ENCODE results near the gene UBE2F. TPM values are rescaled to one million over a fixed set of nuclear protein-coding genes. Genes with fewer than 3 reads are reported as not detected.
"Not testable (repeated sequence)": the region's sequence is repeated elsewhere in the genome, so short reads cannot be mapped to it uniquely, and the experiment has no call there.

The UBE2F gene
- total and polyA plus RNA-seq, 12 donors, result 26.8 to 101 (median 54.5) TPM

DNA sequence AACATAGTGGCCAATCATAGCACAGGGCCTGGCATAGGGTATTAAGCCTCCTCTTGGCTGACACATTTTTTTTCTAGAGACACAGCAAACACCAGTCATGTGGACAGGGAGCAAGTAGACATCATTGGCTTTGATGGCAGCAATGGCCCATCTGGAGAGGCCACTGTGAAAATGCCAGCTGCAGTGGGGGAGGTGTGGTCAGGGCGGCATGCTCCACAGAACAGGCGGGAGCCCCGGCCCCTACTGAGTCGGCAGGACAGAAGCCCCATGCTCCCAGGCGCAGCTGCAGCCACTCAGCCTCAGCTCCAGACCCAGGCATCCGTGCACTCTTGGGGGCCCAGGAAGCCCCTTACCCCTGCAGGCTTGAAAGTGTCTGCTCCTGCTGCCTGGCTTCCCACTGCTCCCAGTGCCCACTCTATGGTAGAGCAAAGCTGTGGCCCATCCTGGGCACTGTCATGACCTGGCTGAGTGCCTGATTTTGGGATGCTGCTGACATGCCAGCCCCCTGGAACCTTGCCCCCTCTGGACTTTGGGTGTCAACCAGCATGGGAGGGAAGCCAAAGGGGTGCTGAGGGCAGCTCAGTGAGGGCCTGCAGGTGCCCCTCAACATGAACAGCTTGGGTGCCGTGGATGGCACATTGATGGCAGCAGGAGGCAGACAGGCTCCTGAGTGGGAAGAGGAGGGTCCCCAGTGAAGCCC is 23.3 kb upstream of the UBE2F start:
- H3K36me3 ChIP-seq (replicated peaks in 1 of 2), result no peaks in the 10 kb centered on the region
- TF ChIP-seq POLR2A (IDR thresholded peaks at IDR 0.05) (no peak), CTCF (IDR thresholded peaks at IDR 0.05) (no peak)
- no peaks in the 10 kb centered on the region for H3K9me3 ChIP-seq (replicated peaks in 1 of 3)
- no peaks in the 10 kb centered on the region for H3K4me1 ChIP-seq (replicated peaks in 1 of 2)
- H3K4me3 ChIP-seq, result no peak overlapping the region
- no peak overlapping the region for H3K27ac ChIP-seq
- no peaks in the 10 kb centered on the region for H3K27me3 ChIP-seq
- intact Hi-C loops (cut with DNase I), result no loop called here
- WGBS, 4 donors, result 89 to 100% (median 93%) methylated on average over 1 to 7 of the region's 7 CpGs
- no peak for DNase-seq

GRCh38 chr2:237944302-237944701 is 22.5 kb upstream of the UBE2F start:
- 64 to 85% (median 81%) methylated on average over 3 to 4 of the region's 4 CpGs for WGBS, 4 donors
- H3K9me3 ChIP-seq (replicated peaks in 1 of 3), result no peaks in the 10 kb centered on the region
- DNase-seq, result no peak
- H3K4me1 ChIP-seq (replicated peaks in 1 of 2), result no peaks in the 10 kb centered on the region
- no peaks in the 10 kb centered on the region for H3K36me3 ChIP-seq (replicated peaks in 1 of 2)
- TF ChIP-seq CTCF (IDR thresholded peaks at IDR 0.05) (no peak), POLR2A (IDR thresholded peaks at IDR 0.05) (no peak)
- H3K27me3 ChIP-seq, result no peaks in the 10 kb centered on the region
- no peak overlapping the region for H3K27ac ChIP-seq
- H3K4me3 ChIP-seq, result no peak overlapping the region
- intact Hi-C loops (cut with DNase I), result no loop called here

GRCh38 chr2:237946423-237946822 is 20.4 kb upstream of the UBE2F start:
- Histone ChIP-seq H3K36me3 (replicated peaks in 1 of 2) (no peaks in the 10 kb centered on the region), H3K27ac (no peak overlapping the region), H3K4me1 (replicated peaks in 1 of 2) (no peaks in the 10 kb centered on the region), H3K9me3 (replicated peaks in 1 of 3) (no peaks in the 10 kb centered on the region), H3K27me3 (no peaks in the 10 kb centered on the region), H3K4me3 (no peak overlapping the region)
- intact Hi-C loops (cut with DNase I), result no loop called here
- no peak for TF ChIP-seq POLR2A (IDR thresholded peaks at IDR 0.05)
- no peak for TF ChIP-seq CTCF (IDR thresholded peaks at IDR 0.05)
- WGBS, 4 donors, result 50 to 70% (median 57%) methylated on average over 1 of the region's 1 CpG
- no peak for DNase-seq

- DNase-seq; H3K9me3 ChIP-seq (replicated peaks in 1 of 3); H3K4me1 ChIP-seq (replicated peaks in 1 of 2); H3K36me3 ChIP-seq (replicated peaks in 1 of 2); intact Hi-C loops (cut with DNase I); H3K27ac ChIP-seq; H3K4me3 ChIP-seq: not testable (repeated sequence)
- 70 to 81% (median 74%) methylated on average over 4 of the region's 4 CpGs for WGBS, 4 donors
- peaks cover 11% of the 10 kb centered on the region for H3K27me3 ChIP-seq
Measured at GRCh38 chr2:237951354-237951753, 15.5 kb upstream of the UBE2F start.

DNA sequence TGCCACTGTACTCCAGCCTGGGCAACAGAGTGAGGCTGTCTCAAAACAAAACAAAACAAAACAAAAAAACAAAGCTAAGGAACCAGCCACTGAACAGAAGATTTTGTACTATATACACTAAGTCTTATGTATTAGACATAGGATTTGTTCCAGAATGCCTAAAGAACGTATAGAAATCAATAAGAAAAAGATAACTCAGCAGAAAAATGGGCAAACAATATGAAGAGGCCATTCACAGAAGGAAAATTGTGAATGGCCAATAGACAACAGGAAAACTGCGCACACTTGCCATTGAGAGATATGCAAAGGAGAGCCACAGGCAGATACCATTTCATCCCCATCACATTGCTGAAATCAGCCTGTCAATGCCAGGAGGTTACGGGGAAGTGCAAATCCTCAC is 14.9 kb upstream of the UBE2F start:
- Histone ChIP-seq H3K4me3 (no peak overlapping the region), H3K4me1 (replicated peaks in 1 of 2) (no peaks in the 10 kb centered on the region), H3K27me3 (peaks cover 12% of the 10 kb centered on the region), H3K36me3 (replicated peaks in 1 of 2) (no peaks in the 10 kb centered on the region), H3K9me3 (replicated peaks in 1 of 3) (no peaks in the 10 kb centered on the region), H3K27ac (no peak overlapping the region)
- TF ChIP-seq CTCF (IDR thresholded peaks at IDR 0.05) (no peak), POLR2A (IDR thresholded peaks at IDR 0.05) (no peak)
- DNase-seq, result no peak
- intact Hi-C loops (cut with DNase I), result no loop called here
- 77 to 87% (median 81%) methylated on average over 3 of the region's 3 CpGs for WGBS, 4 donors

Measured in adrenal gland (tissue), 12 donors.